Liver (tissue), 3 donors: ENCODE results near the gene PLA2G4D.

Source experiments
- CTCF ChIP-seq: fragments of 150-350 bp; IDR thresholded peaks from 2 replicates; pipeline ENCODE4 v1.5.1; 2017; ENCODE audit warnings: improper control_type of control experiment, low read depth, low read length; ENCODE audit not compliant: missing input control
- FOXA1 ChIP-seq: IDR thresholded peaks from 2 replicates; pipeline ENCODE4 v1.6.1; 2016; ENCODE audit warnings: antibody characterized with exemption
- GABPA ChIP-seq, 2 donors: IDR thresholded peaks in 1 of 2; conservative IDR thresholded peaks in 1 of 2; 2 replicates each; pipeline ENCODE4 v1.6.1; 2016; ENCODE audit warnings: antibody characterized with exemption in 2 of 2, mild to moderate bottlenecking in 1 of 2, moderate library complexity in 1 of 2
- REST ChIP-seq: IDR thresholded peaks from 2 replicates; pipeline ENCODE4 v1.6.1; 2016; ENCODE audit warnings: antibody characterized with exemption, mild to moderate bottlenecking
- TAF1 ChIP-seq: conservative IDR thresholded peaks from 2 replicates; pipeline ENCODE4 v1.6.1; 2016; ENCODE audit warnings: antibody characterized with exemption, mild to moderate bottlenecking
- YY1 ChIP-seq: IDR thresholded peaks from 2 replicates; pipeline ENCODE4 v1.6.1; 2016; ENCODE audit warnings: antibody characterized with exemption, mild to moderate bottlenecking
- TF ChIP-seq, protein P1 (sequence below): IDR thresholded peaks from 2 replicates; pipeline ENCODE4 v1.6.1; 2016; ENCODE audit warnings: antibody characterized with exemption
- donor health status: healthy.
- donor health status: healthy.

- no peak for TF ChIP-seq CTCF
- TF ChIP-seq, protein P1, sequence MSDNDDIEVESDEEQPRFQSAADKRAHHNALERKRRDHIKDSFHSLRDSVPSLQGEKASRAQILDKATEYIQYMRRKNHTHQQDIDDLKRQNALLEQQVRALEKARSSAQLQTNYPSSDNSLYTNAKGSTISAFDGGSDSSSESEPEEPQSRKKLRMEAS, result no peak
- no peak for TF ChIP-seq GABPA (IDR thresholded peaks at IDR 0.05 in 1 of 2, conservative IDR thresholded peaks at IDR 0.05 in 1 of 2)
- no peak for TF ChIP-seq YY1
- TF ChIP-seq TAF1, result no peak
- no peak for TF ChIP-seq FOXA1
- no peak for TF ChIP-seq REST
Measured at GRCh38 chr15:42090370-42090769, 4.0 kb downstream of the PLA2G4D start.
